Endothelial cell of umbilical vein (primary cell): ENCODE data around the gene NDP. TPM values are rescaled to one million over a fixed set of nuclear protein-coding genes. Genes with fewer than 3 reads are reported as not detected.

ENCODE experiments used
- BruUV-seq: library from RNA; stranded (reverse); fragments of 400-500 nt; replicated peaks from 2 replicates; lab custom pipeline; 2021; lab: Mats Ljungman, UMichigan
- CTCF ChIA-PET: fragments of 300-600, 350-600 bp; sonication (Branson Sonifier 250); formaldehyde crosslinking; loops from one replicate; lab custom pipeline; 2021; ENCODE audit warnings: antibody characterized with exemption, inconsistent platforms; lab: Charles Lee
- POLR2A ChIA-PET: fragments of 300-600, 350-600 bp; sonication (Branson Sonifier 250); formaldehyde crosslinking; loops from one replicate; lab custom pipeline; 2021; ENCODE audit warnings: antibody characterized with exemption, inconsistent platforms; lab: Charles Lee
- DNase-seq: peaks from one replicate; pipeline ENCODE4 v3.0.0-alpha.2; 2011; ENCODE audit warnings: low read depth, low spot score
- FAIRE-seq: peaks from 2 replicates; lab custom pipeline; 2011; peaks lifted over from hg19 to GRCh38; lab: Jason Lieb, UNC
- H2AFZ ChIP-seq: 2 replicates; pipeline ENCODE4 v1.6.0; 2012; ENCODE audit warnings: low read depth, low read length, control low read depth, inconsistent platforms
- H3K27ac ChIP-seq: 2 replicates; pipeline ENCODE4 v1.5.1; 2011; ENCODE audit warnings: low read depth, mild to moderate bottlenecking, control low read depth, low read length, moderate library complexity; ENCODE audit not compliant: insufficient read depth
- H3K27me3 ChIP-seq, 2 experiments: 2 replicates each; pipeline versions ENCODE4 v1.6.0 to v1.6.1; 2011; ENCODE audit warnings: low read length in 2 of 2, mixed read lengths in 1 of 2; ENCODE audit not compliant: control insufficient read depth in 2 of 2, insufficient read depth in 2 of 2
- H3K36me3 ChIP-seq, 2 experiments: 2 replicates in 1 of 2; 3 replicates in 1 of 2; pipeline ENCODE4 v1.5.1; 2011; ENCODE audit warnings: low read length in 2 of 2, mild to moderate bottlenecking in 1 of 2, moderate library complexity in 1 of 2; ENCODE audit not compliant: control insufficient read depth in 2 of 2, insufficient read depth in 2 of 2; ENCODE audit errors: extremely low read depth in 1 of 2
- H3K4me1 ChIP-seq: 3 replicates; pipeline ENCODE4 v1.5.1; 2011; ENCODE audit warnings: mild to moderate bottlenecking, low read length; ENCODE audit not compliant: control insufficient read depth, insufficient read depth; ENCODE audit errors: extremely low read depth
- H3K4me2 ChIP-seq: 2 replicates; pipeline ENCODE4 v1.6.1; 2011; ENCODE audit warnings: low read length, control low read depth, mixed read lengths; ENCODE audit not compliant: insufficient read depth
- H3K4me3 ChIP-seq, 3 experiments: fragments of 200-600 bp in 1 of 3; sonication (generic), shearing (Covaris generic) in 1 of 3; replicated peaks in 1 of 3; 2 replicates each; pipeline ENCODE4 v1.5.1; 2011 to 2016; ENCODE audit warnings: control low read depth in 3 of 3, low read length in 3 of 3, mild to moderate bottlenecking in 2 of 3, inconsistent platforms in 1 of 3, low read depth in 1 of 3, moderate library complexity in 1 of 3; ENCODE audit not compliant: insufficient read depth in 1 of 3
- H3K79me2 ChIP-seq: 2 replicates; pipeline ENCODE4 v1.6.0; 2012; ENCODE audit warnings: low read length, inconsistent platforms; ENCODE audit not compliant: control insufficient read depth, insufficient read depth
- H3K9ac ChIP-seq: replicated peaks from 2 replicates; pipeline ENCODE3; 2011; ENCODE audit warnings: low read length, control low read depth; ENCODE audit not compliant: insufficient read depth; ENCODE audit errors: extremely low read depth
- H3K9me1 ChIP-seq: replicated peaks from 3 replicates; pipeline ENCODE4 v1.6.0; 2011; ENCODE audit warnings: mild to moderate bottlenecking, low read length; ENCODE audit not compliant: control insufficient read depth, insufficient read depth; ENCODE audit errors: extremely low read depth
- H3K9me3 ChIP-seq: replicated peaks from 2 replicates; pipeline ENCODE4 v1.5.1; 2012; ENCODE audit warnings: low read length, inconsistent platforms; ENCODE audit not compliant: control insufficient read depth, insufficient read depth
- H4K20me1 ChIP-seq: replicated peaks from 2 replicates; pipeline ENCODE3; 2011; ENCODE audit warnings: mild to moderate bottlenecking, low read length; ENCODE audit not compliant: control insufficient read depth, insufficient read depth; ENCODE audit errors: extremely low read depth
- CTCF ChIP-seq, 2 donors: IDR thresholded peaks; 1 replicate in 1 of 2; 2 replicates in 1 of 2; pipeline ENCODE4 v1.5.1; 2011; ENCODE audit warnings: low read length in 2 of 2, mild to moderate bottlenecking in 2 of 2, moderate library complexity in 2 of 2, control low read depth in 1 of 2, inconsistent platforms in 1 of 2, low read depth in 1 of 2; ENCODE audit not compliant: insufficient read depth in 1 of 2; ENCODE audit errors: extremely low read depth in 1 of 2
- EZH2 ChIP-seq: IDR thresholded peaks from 2 replicates; pipeline ENCODE4 v1.6.1; 2012; ENCODE audit warnings: borderline replicate concordance, low read depth, mild to moderate bottlenecking, moderate library complexity, low read length, inconsistent platforms; ENCODE audit not compliant: severe bottlenecking
- FOS ChIP-seq: IDR thresholded peaks from 2 replicates; pipeline ENCODE4 v1.6.1; 2011; ENCODE audit warnings: mild to moderate bottlenecking, low read length, moderate library complexity, borderline replicate concordance; ENCODE audit not compliant: insufficient read depth
- GATA2 ChIP-seq: IDR thresholded peaks from 2 replicates; pipeline ENCODE4 v1.7.0; 2011; ENCODE audit warnings: low read depth, mild to moderate bottlenecking, moderate library complexity, mixed read lengths, low read length; ENCODE audit not compliant: insufficient read length, insufficient read depth
- JUN ChIP-seq: IDR thresholded peaks from 2 replicates; pipeline ENCODE4 v1.6.1; 2011; ENCODE audit warnings: borderline replicate concordance, low read depth; ENCODE audit not compliant: insufficient read length, insufficient read depth
- MAX ChIP-seq: IDR thresholded peaks from 2 replicates; pipeline ENCODE4 v1.6.1; 2011; ENCODE audit not compliant: insufficient read depth, insufficient read length
- MYC ChIP-seq: IDR thresholded peaks from one replicate; pipeline ENCODE4 v1.6.1; 2011; ENCODE audit warnings: mild to moderate bottlenecking, low read depth, low read length
- POLR2A ChIP-seq: IDR thresholded peaks from 2 replicates; pipeline ENCODE4 v1.6.1; 2012; ENCODE audit warnings: low read depth, mild to moderate bottlenecking, control low read depth, low read length
- POLR2AphosphoS5 ChIP-seq: IDR thresholded peaks from 2 replicates; pipeline ENCODE4 v1.6.1; 2012; ENCODE audit warnings: low read depth, mild to moderate bottlenecking, control low read depth, low read length, moderate library complexity; ENCODE audit not compliant: insufficient read depth
- dilution Hi-C: fragments of 300-500 bp; cut with MboI; formaldehyde crosslinking; loops from one replicate; pipeline ENCODE4 v1.15.0; 2019; ENCODE audit warnings: low sequenced_read_pairs; ENCODE audit not compliant: extremely low pct_ligation_motif_present
- intact Hi-C: fragments of 100-400 bp; cut with micrococcal nuclease; formaldehyde crosslinking; loops from one replicate; pipeline ENCODE4 v1.10.0; 2022
- polyA plus RNA-seq, 4 experiments: library from polyadenylated mRNA; depleted of rRNA in 3 of 4; stranded (reverse) in 3 of 4; unstranded in 1 of 4; fragments of >200 nt; gene quantifications; 2 replicates each; pipeline versions ENCODE4 v1.2.1 to v1.2.3, GENCODE V29; 2011 to 2012; ENCODE audit warnings: missing spikeins in 1 of 4
- total RNA-seq: library from RNA; stranded (reverse); gene quantifications from 2 replicates; pipeline ENCODE4 v1.2.3, GENCODE V29; 2021

Gene NDP
- total and polyA plus RNA-seq, 2 donors (not counting 3 experiments of a cell fraction or from before 2014, with no cell fraction given) = 0.58 to 0.60 TPM

- BruUV-seq = no TSS peak
- Histone ChIP-seq H3K9ac (no peak overlapping the region), H3K4me2 (no peak overlapping the region), H3K4me3 (no peak overlapping the region), H3K9me3 (no peaks in the 10 kb centered on the region), H3K79me2 (no peaks in the 10 kb centered on the region), H3K36me3 (no peaks in the 10 kb centered on the region), H2AFZ (no peak overlapping the region), H3K9me1 (no peaks in the 10 kb centered on the region), H3K27ac (no peak overlapping the region), H3K4me1 (no peaks in the 10 kb centered on the region), H3K27me3 (no peaks in the 10 kb centered on the region), H4K20me1 (no peaks in the 10 kb centered on the region)
- DNase-seq = no peak
- ChIA-PET POLR2A (no interaction called here), CTCF (no interaction called here)
- no peak for TF ChIP-seq CTCF (IDR thresholded peaks at IDR 0.05; ENCODE audit: extremely low read depth in 1 of 2, insufficient read depth in 1 of 2, low read depth in 1 of 2, low read length in 2 of 2)
- no peak for TF ChIP-seq GATA2
- no peak for TF ChIP-seq FOS
- no peak for TF ChIP-seq POLR2A
- no peak for TF ChIP-seq JUN
- TF ChIP-seq MYC = no peak
- TF ChIP-seq EZH2 = no peak
- no peak for TF ChIP-seq POLR2AphosphoS5
- no peak for TF ChIP-seq MAX
- dilution Hi-C loops (no loop called here), intact Hi-C loops (no loop called here)
- FAIRE-seq = no peak
Measured at GRCh38 chrX:43899878-43900815, 73.0 kb downstream of the NDP start.

Other genes with a start within 250 kb of the NDP start
- not detected in 2 replicates for gene MAOB, start 90.9 kb downstream of the NDP start, total RNA-seq
- not detected in 2 replicates for gene MAOB, start 90.9 kb downstream of the NDP start, polyA plus RNA-seq